GF-D8 (cell line): Measurements from ENCODE around the gene CYB5R3.
"Not testable (repeated sequence)": the region's sequence is repeated elsewhere in the genome, so short reads cannot be mapped to it uniquely, and the experiment has no call there.

ENCODE experiments used
- DNase-seq: peaks from one replicate; lab custom pipeline; 2025; lab: John Stamatoyannopoulos, UW

Gene CYB5R3

DNA sequence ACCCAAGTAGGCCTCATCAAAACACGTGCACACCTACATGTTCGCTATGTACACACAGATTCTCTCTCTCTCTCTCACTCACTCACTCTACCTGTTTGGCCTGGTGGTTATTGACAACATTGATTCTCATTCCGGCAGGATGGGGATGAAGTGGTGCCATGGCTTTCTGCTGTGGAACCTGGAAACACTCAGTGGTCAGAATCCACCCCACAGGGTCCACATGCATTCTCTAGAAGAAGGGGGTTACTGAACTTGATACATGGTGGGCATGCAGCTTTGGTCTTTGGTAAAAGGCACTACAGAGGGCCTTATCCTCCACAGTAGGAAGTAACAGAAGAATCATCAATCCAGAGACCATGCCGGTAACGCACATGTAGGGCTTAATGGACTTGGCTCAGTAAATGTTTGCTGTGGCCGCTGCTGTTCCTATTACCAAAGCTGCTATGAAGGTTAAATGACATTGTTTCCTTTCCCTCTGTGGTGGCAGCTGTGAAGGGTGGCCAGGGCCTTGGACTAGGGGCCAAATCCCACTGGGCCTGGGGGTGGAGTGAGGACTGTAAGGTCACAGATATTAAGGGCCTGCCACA is 47.2 kb downstream of the CYB5R3 start:
- no peak for DNase-seq

- DNase-seq, result no peak
These were observed 52.2 kb downstream of the CYB5R3 start for GRCh38 chr22:42596863-42597530.

- DNase-seq, result no peak
These were observed 52.9 kb downstream of the CYB5R3 start for GRCh38 chr22:42596336-42596735.

- no peak for DNase-seq
These were observed 53.8 kb downstream of the CYB5R3 start for GRCh38 chr22:42595434-42595833.

GRCh38 chr22:42591987-42592386 is 57.2 kb downstream of the CYB5R3 start:
- DNase-seq, result no peak

DNA sequence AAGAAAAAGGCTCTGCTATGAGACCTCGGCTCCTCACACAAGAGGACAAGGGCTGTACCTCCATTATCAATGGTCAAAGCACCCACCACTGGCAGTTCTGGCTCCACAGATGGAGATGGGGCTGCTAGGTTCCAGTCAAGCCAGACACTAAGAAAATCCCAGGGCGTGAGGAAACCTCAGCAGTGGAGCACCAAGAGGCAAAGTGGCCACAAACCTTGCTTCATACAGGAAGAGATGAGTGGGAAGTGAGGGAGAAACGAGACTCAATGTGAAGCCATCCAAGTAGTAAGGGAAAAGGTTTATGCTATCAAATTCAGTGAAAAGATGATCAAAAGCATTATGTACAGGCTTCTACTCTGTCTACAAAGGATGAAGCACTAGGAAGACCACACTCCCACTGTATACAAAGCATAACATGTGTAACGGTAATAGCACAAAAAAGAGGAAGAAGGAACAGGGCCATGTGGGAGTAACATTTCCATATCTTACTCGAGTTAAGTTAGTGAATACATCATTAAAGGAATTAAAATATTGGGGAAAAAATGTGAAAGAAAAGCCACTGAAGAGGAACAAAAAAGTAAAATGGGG is 61.5 kb downstream of the CYB5R3 start:
- peak; percentile 56 for DNase-seq

- no peak for DNase-seq
These were observed 62.8 kb downstream of the CYB5R3 start for GRCh38 chr22:42586381-42586780.

- DNase-seq, result no peak
These were observed 64.1 kb downstream of the CYB5R3 start for GRCh38 chr22:42585096-42585495.

GRCh38 chr22:42584364-42584940 is 64.7 kb downstream of the CYB5R3 start:
- no peak for DNase-seq

GRCh38 chr22:42582987-42583386 is 66.2 kb downstream of the CYB5R3 start:
- DNase-seq, result no peak

- no peak for DNase-seq
These were observed 67.2 kb downstream of the CYB5R3 start for GRCh38 chr22:42581762-42582716.

GRCh38 chr22:42581194-42581761 is 67.9 kb downstream of the CYB5R3 start:
- DNase-seq, result not testable (repeated sequence)

DNA sequence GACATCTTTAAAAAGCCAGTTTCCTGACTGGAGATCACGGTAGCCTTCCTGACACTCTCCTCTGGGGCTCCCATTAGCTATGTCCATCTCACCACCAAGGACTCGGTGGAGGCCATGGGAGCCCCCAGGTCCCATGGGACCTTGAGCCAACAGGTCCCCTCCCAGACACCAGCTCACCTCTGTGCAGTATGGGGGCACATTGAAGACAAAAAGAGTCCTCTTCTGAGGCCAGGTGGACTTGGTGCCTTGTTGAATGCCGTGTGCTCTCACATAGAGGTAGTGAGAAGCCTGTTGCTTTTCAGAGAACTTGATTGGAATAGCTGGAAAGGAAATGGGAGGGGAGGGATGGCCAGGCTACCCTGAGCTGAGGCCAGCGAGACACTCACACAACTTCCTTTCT is 69.2 kb downstream of the CYB5R3 start:
- not testable (repeated sequence) for DNase-seq

- DNase-seq, result no peak
These were observed 71.5 kb downstream of the CYB5R3 start for GRCh38 chr22:42577623-42578240.

GRCh38 chr22:42577141-42577540 is 72.1 kb downstream of the CYB5R3 start:
- not testable (repeated sequence) for DNase-seq

DNA sequence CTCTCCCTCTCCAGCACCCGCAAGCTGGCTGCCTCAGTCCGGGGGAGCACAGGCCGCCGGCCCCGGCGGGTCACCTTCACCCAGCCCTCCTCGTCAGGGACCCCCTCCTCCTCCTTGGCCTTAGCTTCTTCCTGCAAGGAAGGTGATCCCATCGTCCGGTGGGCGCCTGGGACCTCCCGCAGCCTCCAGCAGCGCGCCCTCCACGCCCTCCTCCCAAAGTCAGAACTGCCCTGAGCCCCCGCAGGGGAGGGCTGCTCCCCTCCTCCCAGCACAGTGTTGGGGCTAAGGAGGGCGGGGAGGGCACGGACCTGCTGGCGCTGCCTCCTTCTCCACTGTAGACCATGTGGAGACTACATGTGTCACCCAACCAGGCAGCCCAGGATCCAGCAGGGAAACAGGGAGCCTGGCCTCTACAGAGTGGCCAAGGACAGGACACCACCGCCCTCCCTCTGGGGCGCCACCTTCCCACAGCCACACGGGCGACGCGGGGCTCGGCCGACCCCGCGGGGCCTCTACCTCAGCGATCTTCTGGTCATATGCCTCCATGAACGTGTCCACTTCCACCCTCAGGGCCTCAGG is 73.1 kb downstream of the CYB5R3 start:
- DNase-seq, result not testable (repeated sequence)

GRCh38 chr22:42574468-42574867 is 74.7 kb downstream of the CYB5R3 start:
- DNase-seq, result not testable (repeated sequence)

DNA sequence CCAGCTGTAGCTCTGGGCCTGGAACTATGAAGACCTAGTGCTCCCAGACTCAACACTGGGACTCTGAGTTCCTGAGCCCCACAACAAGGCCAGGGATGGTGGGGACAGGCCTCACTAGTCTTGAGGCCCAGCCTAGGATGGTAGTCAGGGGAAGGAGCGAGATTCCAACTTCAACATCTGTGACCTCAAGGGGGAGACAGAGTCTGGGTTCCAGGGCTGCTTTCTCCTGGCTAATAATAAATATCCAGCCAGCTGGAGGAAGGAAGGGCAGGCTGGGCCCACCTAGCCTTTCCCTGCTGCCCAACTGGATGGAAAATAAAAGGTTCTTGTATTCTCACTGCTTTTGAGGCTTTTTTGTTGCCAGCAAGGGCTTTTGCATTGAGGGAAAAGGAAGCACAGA is 75.1 kb downstream of the CYB5R3 start:
- not testable (repeated sequence) for DNase-seq

DNA sequence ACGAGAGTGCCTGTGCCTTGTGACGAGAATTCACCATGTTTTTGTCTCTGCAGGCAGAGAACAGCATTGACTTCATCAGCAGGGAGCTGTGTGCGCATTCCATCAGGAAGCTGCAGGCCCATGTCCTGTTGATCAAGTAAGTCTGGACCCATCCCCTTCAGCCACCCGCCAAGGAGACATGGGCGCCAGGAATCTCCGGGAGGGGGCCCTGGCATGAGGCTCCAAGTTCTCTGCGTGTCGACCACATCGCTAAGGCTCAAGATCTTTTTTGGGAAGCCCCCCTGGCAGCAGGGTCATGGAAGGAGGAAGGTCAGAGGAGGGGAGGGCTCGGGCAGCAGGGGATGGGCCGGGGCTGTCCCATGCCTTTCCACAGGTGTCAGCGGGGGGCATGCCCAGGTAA is 78.1 kb downstream of the CYB5R3 start:
- not testable (repeated sequence) for DNase-seq

DNA sequence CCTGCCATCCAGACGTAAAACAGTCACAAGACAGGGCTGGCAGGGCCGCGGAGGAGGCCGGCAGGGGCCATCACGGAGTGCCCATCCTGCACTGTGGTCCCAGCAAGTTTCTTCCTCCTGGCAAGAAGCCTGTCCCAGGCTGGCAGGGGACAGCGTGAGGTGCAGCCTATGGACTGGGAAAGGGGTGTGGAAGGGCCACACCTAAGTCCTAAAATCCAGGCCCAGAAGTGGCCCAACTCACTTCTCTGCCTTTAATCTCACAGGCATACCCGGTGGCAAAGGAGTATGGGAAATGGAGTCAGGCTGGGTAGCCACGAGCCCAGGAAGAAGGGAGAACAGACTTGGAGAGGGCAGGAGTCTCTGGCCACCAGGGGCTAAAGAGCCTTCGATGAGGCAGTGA is 78.6 kb downstream of the CYB5R3 start:
- DNase-seq, result not testable (repeated sequence)

GRCh38 chr22:42567950-42568349 is 81.2 kb downstream of the CYB5R3 start:
- DNase-seq, result not testable (repeated sequence)
